Mesodermal cell (in vitro differentiated cells): ENCODE measurements around the gene CPS1.

Source experiments
- H3K27ac ChIP-seq: 2 replicates; pipeline ENCODE4 v1.7.0; 2013; ENCODE audit warnings: mild to moderate bottlenecking, low read depth, low read length, moderate library complexity; ENCODE audit not compliant: severe bottlenecking
- H3K36me3 ChIP-seq: 2 replicates; pipeline ENCODE4 v1.7.1; 2013; ENCODE audit warnings: mild to moderate bottlenecking, low read length, moderate library complexity; ENCODE audit not compliant: control insufficient read depth, insufficient read depth
- H3K4me1 ChIP-seq: one replicate; pipeline ENCODE4 v1.7.1; 2013; ENCODE audit warnings: mild to moderate bottlenecking, low read length; ENCODE audit not compliant: insufficient read depth, control insufficient read depth, poor library complexity, severe bottlenecking
- H3K4me3 ChIP-seq: 2 replicates; pipeline ENCODE4 v1.7.0; 2013; ENCODE audit warnings: low read length, control low read depth, mild to moderate bottlenecking; ENCODE audit not compliant: insufficient read depth, poor library complexity, severe bottlenecking; ENCODE audit errors: extremely low read depth
- H3K9me3 ChIP-seq: 2 replicates; pipeline ENCODE4 v1.7.1; 2013; ENCODE audit warnings: mild to moderate bottlenecking, low read length, moderate library complexity; ENCODE audit not compliant: control insufficient read depth
- WGBS, 2 experiments: methylation state at CpG; one replicate each; pipeline ENCODE4 v1.1.5; 2013; ENCODE audit warnings: missing lambda C conversion rate in 2 of 2; ENCODE audit not compliant: insufficient coverage in 2 of 2; 5-methylcytosine and 5-hydroxymethylcytosine counted together

CPS1 gene

DNA sequence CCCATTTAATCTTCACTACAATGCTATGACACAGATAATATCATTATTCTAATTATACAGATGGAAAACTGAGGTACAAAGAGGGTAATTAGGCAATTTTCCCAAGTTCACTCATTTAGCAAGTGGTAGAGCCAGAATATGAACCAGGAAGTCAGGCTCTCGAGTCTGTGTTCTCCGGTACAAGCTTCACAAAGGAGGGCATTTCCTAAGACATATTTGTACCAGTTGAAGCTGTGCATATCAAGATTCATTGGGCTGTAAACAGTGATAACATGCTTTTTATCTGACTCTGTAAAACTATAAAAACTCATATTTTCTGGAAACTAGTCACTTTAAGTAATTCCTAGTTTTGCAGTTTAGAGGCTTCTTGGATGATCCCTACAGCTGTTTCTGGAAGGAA lies 23.0 kb upstream of the CPS1 start:
- no CpG with 5 or more reads among the region's 2 CpGs for WGBS, 2 experiments

GRCh38 chr2:210534879-210535278 lies 21.5 kb upstream of the CPS1 start:
- Histone ChIP-seq H3K9me3 (no peaks in the 10 kb centered on the region), H3K4me3 (no peak overlapping the region), H3K36me3 (no peaks in the 10 kb centered on the region), H3K4me1 (no peaks in the 10 kb centered on the region), H3K27ac (no peak overlapping the region)
- 88 to 90% methylated on average over 1 of the region's 1 CpG for WGBS, 2 experiments

More for the DNA sequence above, 23.0 kb upstream of the CPS1 start:
- Histone ChIP-seq H3K36me3 (no peaks in the 10 kb centered on the region), H3K4me1 (no peaks in the 10 kb centered on the region), H3K4me3 (no peak overlapping the region), H3K27ac (no peak overlapping the region), H3K9me3 (no peaks in the 10 kb centered on the region)

- Histone ChIP-seq H3K9me3 (no peaks in the 10 kb centered on the region), H3K4me3 (no peak overlapping the region), H3K4me1 (no peaks in the 10 kb centered on the region), H3K27ac (no peak overlapping the region), H3K36me3 (no peaks in the 10 kb centered on the region)
- WGBS, 2 experiments, result 92 to 100% methylated on average over 1 to 2 of the region's 2 CpGs
Observed at GRCh38 chr2:210536973-210537650, 19.3 kb upstream of the CPS1 start.

GRCh38 chr2:210539035-210539434 lies 17.4 kb upstream of the CPS1 start:
- Histone ChIP-seq H3K4me1 (no peaks in the 10 kb centered on the region), H3K36me3 (no peaks in the 10 kb centered on the region), H3K4me3 (no peak overlapping the region), H3K27ac (no peak overlapping the region), H3K9me3 (no peaks in the 10 kb centered on the region)
- WGBS, 2 experiments, result no CpG with 5 or more reads among the region's 2 CpGs

- Histone ChIP-seq H3K9me3 (no peaks in the 10 kb centered on the region), H3K36me3 (no peaks in the 10 kb centered on the region), H3K4me3 (no peak overlapping the region), H3K27ac (no peak overlapping the region), H3K4me1 (no peaks in the 10 kb centered on the region)
- WGBS, 2 experiments, result 89 to 100% methylated on average over 1 of the region's 5 CpGs
Observed at GRCh38 chr2:210539578-210540416, 16.6 kb upstream of the CPS1 start.

DNA sequence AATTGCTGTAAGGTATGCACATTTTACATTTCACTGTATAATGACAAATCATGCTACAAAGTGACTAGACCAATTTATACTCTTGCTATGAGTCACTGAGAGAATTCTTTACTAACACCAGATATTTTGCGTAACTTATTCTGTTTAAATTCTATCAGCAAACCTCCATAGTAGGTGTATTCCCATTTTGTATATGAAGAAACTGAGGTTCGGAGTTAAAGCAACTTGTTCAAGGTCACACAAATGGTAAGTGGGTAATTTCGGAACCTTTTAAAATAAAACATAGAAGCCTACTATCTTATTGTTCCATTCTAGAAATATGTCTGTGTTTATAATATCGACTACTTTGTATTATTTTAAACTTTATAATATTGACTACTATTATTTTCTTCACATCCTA lies 15.9 kb upstream of the CPS1 start:
- Histone ChIP-seq H3K4me1 (no peaks in the 10 kb centered on the region), H3K4me3 (no peak overlapping the region), H3K9me3 (no peaks in the 10 kb centered on the region), H3K36me3 (no peaks in the 10 kb centered on the region), H3K27ac (no peak overlapping the region)
- WGBS, 2 experiments, result no CpG with 5 or more reads among the region's 4 CpGs

DNA sequence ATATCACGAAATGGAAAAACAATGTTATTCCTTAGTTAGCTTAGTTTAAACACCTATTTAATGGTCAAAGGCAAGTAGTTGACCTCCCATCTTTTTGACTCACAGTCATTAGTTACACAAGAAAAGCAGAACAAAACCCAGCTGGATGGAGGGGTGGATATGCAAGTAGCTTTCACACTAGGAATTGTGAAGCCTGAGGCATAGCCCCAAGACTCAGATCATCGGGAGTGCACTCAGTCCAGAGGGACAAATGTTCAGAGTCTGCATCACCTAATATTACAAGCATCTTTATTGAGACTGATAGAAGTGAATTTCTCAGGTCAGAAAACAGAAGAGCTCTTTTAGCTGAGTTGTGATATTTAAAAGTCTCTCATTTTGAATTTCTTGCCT lies 15.5 kb upstream of the CPS1 start:
- Histone ChIP-seq H3K27ac (no peak overlapping the region), H3K4me1 (no peaks in the 10 kb centered on the region), H3K9me3 (no peaks in the 10 kb centered on the region), H3K36me3 (no peaks in the 10 kb centered on the region), H3K4me3 (no peak overlapping the region)
- WGBS, 2 experiments, result no CpG with 5 or more reads among the region's 2 CpGs

DNA sequence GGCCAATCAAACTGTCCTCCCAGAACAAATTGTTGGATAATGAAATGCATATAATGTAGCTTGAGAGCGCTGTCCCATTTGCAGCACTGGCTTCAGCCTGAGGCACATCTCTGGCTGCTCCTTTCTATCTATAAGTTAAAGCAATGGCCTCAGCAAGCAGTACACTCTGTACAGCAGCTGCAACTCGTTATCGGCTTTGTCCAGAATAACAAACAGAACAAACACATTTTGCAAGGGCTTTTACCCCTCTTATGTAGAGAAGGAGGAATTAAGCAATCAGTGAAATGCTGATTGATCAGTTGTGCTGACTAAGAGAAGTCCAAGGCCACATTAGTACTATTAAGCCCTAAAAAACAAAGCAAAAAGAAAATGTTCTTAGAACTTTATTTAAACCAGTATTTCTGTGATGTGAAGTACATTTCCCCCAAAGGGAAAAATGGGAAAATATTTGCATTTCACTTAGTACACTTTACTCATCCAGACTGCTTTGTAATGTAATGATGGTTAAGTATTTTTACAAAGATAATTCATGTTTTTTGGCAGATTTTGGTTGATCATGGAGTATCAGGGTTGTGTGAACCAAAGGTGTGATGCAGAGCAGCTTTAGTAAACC lies 15.0 kb upstream of the CPS1 start:
- Histone ChIP-seq H3K27ac (no peak overlapping the region), H3K4me1 (no peaks in the 10 kb centered on the region), H3K4me3 (no peak overlapping the region), H3K36me3 (no peaks in the 10 kb centered on the region), H3K9me3 (no peaks in the 10 kb centered on the region)
- WGBS, 2 experiments, result 60 to 86% methylated on average over 1 of the region's 3 CpGs

DNA sequence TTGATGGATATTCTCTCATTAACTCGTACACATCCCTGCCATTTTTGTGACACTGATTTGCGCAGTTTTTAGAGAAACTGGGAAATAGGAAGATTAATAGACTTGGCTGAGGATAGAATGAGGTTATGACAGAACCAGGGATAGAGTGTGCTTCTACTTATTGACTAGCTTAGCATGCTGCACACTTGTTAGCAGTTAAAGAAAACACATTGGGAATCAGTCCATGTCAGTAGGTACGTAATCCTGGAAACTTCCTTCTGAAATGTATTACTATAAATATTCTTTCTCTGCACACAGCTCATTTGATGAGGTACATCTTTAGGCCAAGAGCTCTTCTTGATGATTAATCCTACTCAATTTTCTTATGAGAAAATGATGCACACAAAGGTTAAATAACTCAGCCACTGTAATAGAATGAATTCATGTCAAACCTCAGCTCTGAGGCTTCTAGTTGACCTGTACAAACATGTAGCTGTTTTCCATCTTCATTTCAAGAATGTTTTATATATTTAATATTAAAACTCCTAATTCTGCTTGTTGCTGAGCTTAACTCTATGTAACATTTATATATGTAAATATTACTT lies 12.3 kb upstream of the CPS1 start:
- no peaks in the 10 kb centered on the region for H3K9me3 ChIP-seq
- H3K4me3 ChIP-seq, result no peak overlapping the region
- H3K4me1 ChIP-seq, result no peaks in the 10 kb centered on the region
- H3K27ac ChIP-seq, result no peak overlapping the region
- WGBS, 2 experiments, result 100% methylated on average over 1 of the region's 3 CpGs; no CpG with 5 or more reads in 1 of the 2 experiments
- no peaks in the 10 kb centered on the region for H3K36me3 ChIP-seq

- WGBS, 2 experiments, result 77 to 85% methylated on average over 3 of the region's 4 CpGs
- Histone ChIP-seq H3K36me3 (no peaks in the 10 kb centered on the region), H3K27ac (no peak overlapping the region), H3K4me3 (no peak overlapping the region), H3K4me1 (no peaks in the 10 kb centered on the region), H3K9me3 (no peaks in the 10 kb centered on the region)
Observed at GRCh38 chr2:210544831-210545230, 11.6 kb upstream of the CPS1 start.
